Pancreas (tissue), 10 donors: ENCODE data around the gene CIC. TPM values are rescaled to one million over a fixed set of nuclear protein-coding genes. Genes with fewer than 3 reads are reported as not detected.

Experiments used
- ATAC-seq, 4 donors: fragments of 200-7000 bp; cut with Tn5 transposase; one replicate each; pipeline versions ENCODE4 v1.8.0 to v1.9.1; 2020; ENCODE audit warnings: mild to moderate bottlenecking in 4 of 4, moderate library complexity in 4 of 4
- DNase-seq, 6 donors: peaks; one replicate each; pipeline ENCODE4 v3.0.0-alpha.2; 2020
- FAIRE-seq: peaks from 2 replicates; lab custom pipeline; 2012; peaks lifted over from hg19 to GRCh38; lab: Jason Lieb, UNC
- H3K27ac ChIP-seq, 4 donors: fragments of 200-600 bp; sonication (generic); 1 replicate in 3 of 4; 2 replicates in 1 of 4; pipeline versions ENCODE4 v1.5.0 to v1.8.0; 2020
- H3K27me3 ChIP-seq, 4 donors: fragments of 200-600 bp; one replicate each; pipeline ENCODE4 v1.8.0; 2021
- H3K36me3 ChIP-seq, 3 donors: fragments of 200-600 bp; sonication (generic) in 1 of 3; one replicate each; pipeline versions ENCODE4 v1.5.0 to v1.8.0; 2020 to 2021
- H3K4me1 ChIP-seq, 3 donors: fragments of 200-600 bp; one replicate each; pipeline ENCODE4 v1.8.0; 2021
- H3K4me3 ChIP-seq, 4 donors: fragments of 200-600 bp; sonication (generic) in 2 of 4; one replicate each; pipeline versions ENCODE4 v1.5.0 to v1.8.0; 2020 to 2021
- H3K9me3 ChIP-seq, 4 donors: fragments of 200-600 bp; one replicate each; pipeline ENCODE4 v1.8.0; 2021
- WGBS, 2 donors: extraction: QIAGEN DNeasy Blood & Tissue Kit; methylation state at CpG; one replicate each; pipeline ENCODE4 v1.1.7; 2013; 5-methylcytosine and 5-hydroxymethylcytosine counted together
- intact Hi-C, 3 donors: fragments of 100-400 bp; cut with DNase I; formaldehyde crosslinking; loops; one replicate each; pipeline versions ENCODE4 v1.11.1 to v1.14.2; 2022
- polyA plus RNA-seq, 2 donors: library from polyadenylated mRNA; stranded (reverse); fragments of 200-250 nt; gene quantifications; one replicate each; pipeline ENCODE4 v1.2.3, GENCODE V29; 2013
- total RNA-seq, 6 donors: library from RNA; stranded (reverse); fragmentation: NEBNext Ultra II Directional in 4 of 6; extraction: Animal tissue kit (Norgen Biotek cat#: 25700) in 4 of 6; gene quantifications; one replicate each; pipeline versions ENCODE4 v1.2.1 to v1.2.4, GENCODE V29; 2021 to 2023
- TF ChIP-seq, protein P1 (sequence below), 4 donors: fragments of 200-600 bp; sonication (generic) in 3 of 4; IDR thresholded peaks; one replicate each; pipeline versions ENCODE4 v1.5.0 to v1.8.0; 2021; ENCODE audit warnings: antibody characterized with exemption in 4 of 4
- donor health status: healthy with polysubstance abuse.
- donor health status: DM: no; HTN: no; CAD: no; lungs with moderate emphysema.
- donor health status: DM: no; HTN: no; CAD: no.
- donor health status: control.
- donor health status: control.
- donor health status: Bipolar disorder and iron deficiency.
- donor health status: DM: yes; HTN: yes; CAD: no.
- donor health status: DM: no; HTN: no; CAD: no.
- donor health status: DM: no; HTN: no; CAD: no.
- donor health status: DM: yes; HTN: yes; CAD: no.

Gene CIC
- total and polyA plus RNA-seq, 8 donors = 27.7 to 65.0 (median 33.4) TPM

DNA sequence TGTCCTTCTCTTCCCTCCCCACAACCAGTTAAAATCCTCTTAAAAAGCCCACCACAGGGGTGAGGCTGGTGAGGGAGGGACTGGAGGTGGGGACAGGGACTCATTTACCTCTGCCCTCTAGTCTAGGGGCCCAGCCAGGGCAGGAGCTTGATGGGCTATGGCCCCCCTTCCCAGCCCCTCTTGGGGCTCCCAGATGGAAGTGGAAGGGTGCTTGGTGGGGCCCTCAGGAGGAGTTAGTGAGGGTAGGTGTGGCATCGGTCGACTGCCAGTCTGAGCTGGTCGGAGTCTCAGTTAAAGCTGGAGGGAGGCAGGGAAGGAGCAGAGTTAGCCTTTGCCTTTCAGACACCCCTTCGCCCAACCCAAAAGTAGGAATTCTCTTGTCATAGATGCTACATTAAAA lies 38.5 kb upstream of the CIC start:
- no peaks in the 10 kb centered on the region for H3K4me1 ChIP-seq
- H3K4me3 ChIP-seq = no peak overlapping the region
- H3K9me3 ChIP-seq = no peaks in the 10 kb centered on the region
- H3K27me3 ChIP-seq = no peaks in the 10 kb centered on the region
- no peak for ATAC-seq
- intact Hi-C loops = no loop called here
- WGBS, 2 donors = 80 to 83% methylated on average over 4 of the region's 4 CpGs
- no peak for FAIRE-seq
- peak in 1 of 6 donors; percentile 31 for DNase-seq
- H3K27ac ChIP-seq = no peak overlapping the region
- H3K36me3 ChIP-seq = peaks cover 4 to 59% (median 30%) of the 10 kb centered on the region in 3 donors
- TF ChIP-seq, protein P1, sequence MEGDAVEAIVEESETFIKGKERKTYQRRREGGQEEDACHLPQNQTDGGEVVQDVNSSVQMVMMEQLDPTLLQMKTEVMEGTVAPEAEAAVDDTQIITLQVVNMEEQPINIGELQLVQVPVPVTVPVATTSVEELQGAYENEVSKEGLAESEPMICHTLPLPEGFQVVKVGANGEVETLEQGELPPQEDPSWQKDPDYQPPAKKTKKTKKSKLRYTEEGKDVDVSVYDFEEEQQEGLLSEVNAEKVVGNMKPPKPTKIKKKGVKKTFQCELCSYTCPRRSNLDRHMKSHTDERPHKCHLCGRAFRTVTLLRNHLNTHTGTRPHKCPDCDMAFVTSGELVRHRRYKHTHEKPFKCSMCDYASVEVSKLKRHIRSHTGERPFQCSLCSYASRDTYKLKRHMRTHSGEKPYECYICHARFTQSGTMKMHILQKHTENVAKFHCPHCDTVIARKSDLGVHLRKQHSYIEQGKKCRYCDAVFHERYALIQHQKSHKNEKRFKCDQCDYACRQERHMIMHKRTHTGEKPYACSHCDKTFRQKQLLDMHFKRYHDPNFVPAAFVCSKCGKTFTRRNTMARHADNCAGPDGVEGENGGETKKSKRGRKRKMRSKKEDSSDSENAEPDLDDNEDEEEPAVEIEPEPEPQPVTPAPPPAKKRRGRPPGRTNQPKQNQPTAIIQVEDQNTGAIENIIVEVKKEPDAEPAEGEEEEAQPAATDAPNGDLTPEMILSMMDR (IDR thresholded peaks at IDR 0.05) = no peak

DNA sequence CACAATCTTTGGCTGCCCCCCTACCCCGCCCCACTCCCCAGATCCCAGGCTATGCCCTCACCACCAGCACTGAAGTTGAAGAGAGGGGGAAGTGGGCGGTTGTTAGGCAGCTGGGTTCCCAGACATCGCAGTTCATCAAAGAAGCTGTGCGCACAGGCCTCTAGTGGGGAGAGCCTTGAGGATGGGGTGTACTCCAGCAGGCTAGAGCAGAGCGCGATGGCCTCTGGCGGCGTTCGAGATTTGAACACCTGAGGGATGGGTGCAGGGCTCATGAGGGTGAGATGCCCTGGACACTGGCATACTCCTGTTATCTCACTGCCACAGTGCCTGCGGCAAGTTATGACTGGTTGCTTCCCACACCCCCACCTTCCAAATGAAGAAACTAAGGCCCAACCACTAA lies 36.6 kb upstream of the CIC start:
- WGBS, 2 donors = 91 to 94% methylated on average over 10 of the region's 10 CpGs
- no peak for ATAC-seq

DNA sequence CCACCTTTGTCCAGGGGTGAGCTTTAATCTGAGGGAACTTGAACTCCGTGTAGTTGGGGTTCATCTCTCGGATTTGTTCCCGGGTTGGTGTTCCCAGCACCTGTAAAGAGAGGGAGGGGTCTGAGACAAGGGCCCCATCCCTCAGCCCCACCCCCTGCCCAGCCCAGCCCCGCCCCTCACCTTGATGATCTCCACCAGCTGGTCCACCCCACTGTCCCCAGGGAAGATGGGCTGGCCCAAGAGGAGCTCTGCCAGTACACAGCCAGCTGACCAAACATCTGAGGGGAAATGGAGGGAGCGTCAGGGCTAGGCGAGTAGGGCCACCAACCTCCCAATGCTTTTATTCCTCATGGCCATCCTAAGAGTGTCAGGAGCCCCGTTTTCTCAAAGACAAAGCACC lies 35.9 kb upstream of the CIC start:
- 67 to 72% methylated on average over 7 of the region's 7 CpGs for WGBS, 2 donors
- no peak for FAIRE-seq
- H3K9me3 ChIP-seq = no peaks in the 10 kb centered on the region
- TF ChIP-seq, protein P1 (IDR thresholded peaks at IDR 0.05) = no peak
- intact Hi-C loops = no loop called here
- no peak overlapping the region for H3K4me3 ChIP-seq
- no peak for DNase-seq
- no peaks in the 10 kb centered on the region for H3K27me3 ChIP-seq
- H3K36me3 ChIP-seq = peaks cover 4 to 56% (median 29%) of the 10 kb centered on the region in 3 donors
- no peak for ATAC-seq
- no peak overlapping the region for H3K27ac ChIP-seq
- no peaks in the 10 kb centered on the region for H3K4me1 ChIP-seq

More for the DNA sequence above, 36.6 kb upstream of the CIC start:
- Histone ChIP-seq H3K4me3 (no peak overlapping the region), H3K27me3 (no peaks in the 10 kb centered on the region), H3K36me3 (peaks cover 4 to 56% (median 29%) of the 10 kb centered on the region in 3 donors), H3K4me1 (no peaks in the 10 kb centered on the region), H3K9me3 (no peaks in the 10 kb centered on the region), H3K27ac (no peak overlapping the region)
- FAIRE-seq (no peak), DNase-seq (peak in 1 of 6 donors; percentile 37)
- intact Hi-C loops = no loop called here
- TF ChIP-seq, protein P1 (IDR thresholded peaks at IDR 0.05) = no peak

DNA sequence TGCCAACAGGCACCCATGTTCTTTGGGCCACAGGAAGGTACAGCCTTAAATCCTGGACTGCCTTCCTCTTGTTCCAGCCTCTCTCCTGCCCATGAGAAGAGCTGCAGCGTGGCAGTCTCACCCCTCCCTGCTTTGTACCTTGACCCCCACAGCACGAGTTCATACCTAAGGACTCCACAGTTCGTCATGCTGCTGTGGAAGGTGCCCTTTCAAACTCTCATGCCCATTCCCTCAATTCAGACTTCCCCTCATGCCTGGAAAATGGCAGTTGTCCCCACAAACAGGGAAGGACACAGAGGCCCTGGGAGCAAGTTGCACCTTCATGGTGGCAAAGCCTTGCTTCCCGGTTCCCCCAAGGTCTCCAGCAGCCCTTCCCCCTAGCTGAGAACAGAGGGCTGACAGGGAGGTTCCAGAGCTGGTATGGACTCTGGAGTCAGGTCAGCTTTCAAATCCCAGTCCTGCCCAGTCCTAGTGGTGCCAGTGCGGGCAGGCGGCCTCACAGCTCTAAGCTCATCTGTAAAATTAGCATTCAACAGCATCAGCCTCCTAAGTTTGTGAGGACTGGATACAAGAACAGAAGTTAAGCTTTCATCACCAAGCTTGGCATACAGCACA lies 35.3 kb upstream of the CIC start:
- 77 to 81% methylated on average over 6 of the region's 6 CpGs for WGBS, 2 donors
- DNase-seq (no peak), ATAC-seq (no peak), FAIRE-seq (no peak)
- no peaks in the 10 kb centered on the region for H3K27me3 ChIP-seq
- H3K4me3 ChIP-seq = no peak overlapping the region
- no peak overlapping the region for H3K27ac ChIP-seq
- H3K9me3 ChIP-seq = no peaks in the 10 kb centered on the region
- intact Hi-C loops = no loop called here
- no peaks in the 10 kb centered on the region for H3K4me1 ChIP-seq
- H3K36me3 ChIP-seq = peaks cover 4 to 56% (median 29%) of the 10 kb centered on the region in 3 donors
- TF ChIP-seq, protein P1 (IDR thresholded peaks at IDR 0.05) = no peak

DNA sequence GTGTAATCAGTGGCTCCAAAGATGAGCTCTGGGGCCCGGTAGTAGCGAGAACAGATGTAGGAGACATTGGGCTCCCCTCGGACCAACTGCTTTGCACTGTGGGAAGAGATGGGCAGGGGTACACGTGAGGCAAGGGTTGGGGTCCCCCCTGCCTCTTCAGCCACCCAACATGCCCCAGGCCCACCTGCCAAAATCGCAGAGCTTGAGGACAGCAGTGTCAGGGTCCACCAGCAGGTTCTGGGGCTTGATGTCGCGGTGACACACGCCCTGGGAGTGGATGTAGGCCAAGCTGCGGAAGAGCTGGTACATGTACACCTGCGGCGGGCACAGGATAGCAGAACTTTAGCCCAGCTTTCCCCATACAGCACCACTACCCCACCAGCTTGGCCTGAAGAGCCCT lies 34.7 kb upstream of the CIC start:
- Histone ChIP-seq H3K4me1 (no peaks in the 10 kb centered on the region), H3K27ac (no peak overlapping the region), H3K36me3 (peaks cover 4 to 56% (median 29%) of the 10 kb centered on the region in 3 donors), H3K27me3 (no peaks in the 10 kb centered on the region), H3K9me3 (no peaks in the 10 kb centered on the region), H3K4me3 (no peak overlapping the region)
- TF ChIP-seq, protein P1 (IDR thresholded peaks at IDR 0.05) = no peak
- DNase-seq (no peak), ATAC-seq (no peak), FAIRE-seq (no peak)
- 90 to 93% methylated on average over 11 of the region's 11 CpGs for WGBS, 2 donors
- intact Hi-C loops = no loop called here
